Measurements from ENCODE around the gene FOXO6. TPM values are rescaled to one million over a fixed set of nuclear protein-coding genes. Genes with fewer than 3 reads are reported as not detected.
"Not testable (repeated sequence)": the region's sequence is repeated elsewhere in the genome, so short reads cannot be mapped to it uniquely, and the experiment has no call there.

Gene FOXO6
- total RNA-seq, 1 donor from 2014 or later = not detected

GRCh38 chr1:41329662-41330587, 31.3 kb upstream of the FOXO6 start:
- ATAC-seq = no peak

GRCh38 chr1:41330588-41331545, 30.4 kb upstream of the FOXO6 start:
- peak; percentile 25 for ATAC-seq

DNA sequence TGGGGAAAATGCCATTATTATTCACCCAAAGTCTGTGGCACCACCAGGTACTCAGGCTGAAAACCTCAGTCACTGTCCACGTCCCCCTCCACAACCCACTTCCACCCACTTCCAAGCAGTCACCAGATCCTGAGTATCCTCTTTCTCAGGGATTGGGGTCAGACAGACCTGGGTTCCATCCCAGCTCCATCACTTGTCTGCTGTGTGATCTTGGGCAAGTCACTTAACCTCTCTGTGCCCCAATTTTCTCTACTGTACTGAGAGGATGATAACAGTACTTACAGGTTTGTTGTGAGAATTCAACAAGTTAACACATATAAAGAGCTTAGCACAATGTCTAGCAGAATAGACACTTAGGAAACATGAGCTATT, 29.7 kb upstream of the FOXO6 start:
- ATAC-seq = no peak

GRCh38 chr1:41332161-41332560, 29.1 kb upstream of the FOXO6 start:
- not testable (repeated sequence) for ATAC-seq

DNA sequence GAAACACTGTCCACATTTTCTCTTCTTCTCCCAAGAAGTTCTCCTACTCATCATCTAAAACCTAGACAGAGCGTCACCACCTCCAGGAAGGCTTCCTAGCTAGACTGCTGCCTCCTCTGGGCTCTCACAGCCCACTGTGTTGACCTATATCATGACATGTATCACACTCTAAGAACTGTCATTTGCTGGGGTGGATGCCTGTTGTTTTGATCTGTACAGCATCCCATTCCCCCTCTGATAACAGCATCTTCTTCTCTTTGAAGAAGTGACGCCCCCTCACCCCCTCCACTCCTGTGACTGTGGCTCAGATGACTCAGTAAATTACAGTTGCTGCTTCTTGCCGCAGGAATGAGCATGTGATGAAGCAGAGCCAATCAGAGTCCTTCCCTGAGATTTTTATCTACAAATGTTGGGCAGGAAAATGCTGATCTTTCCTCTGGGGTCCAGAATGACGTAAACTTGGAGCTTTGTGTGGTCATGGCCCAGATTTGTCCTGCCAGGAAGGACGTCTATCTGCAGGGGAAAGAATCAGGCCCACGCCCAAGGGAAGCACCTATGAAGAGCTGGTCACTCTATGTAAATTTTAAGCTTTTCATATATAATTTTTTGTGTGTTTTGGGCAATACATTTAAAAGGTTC, 28.0 kb upstream of the FOXO6 start:
- ATAC-seq = no peak

DNA sequence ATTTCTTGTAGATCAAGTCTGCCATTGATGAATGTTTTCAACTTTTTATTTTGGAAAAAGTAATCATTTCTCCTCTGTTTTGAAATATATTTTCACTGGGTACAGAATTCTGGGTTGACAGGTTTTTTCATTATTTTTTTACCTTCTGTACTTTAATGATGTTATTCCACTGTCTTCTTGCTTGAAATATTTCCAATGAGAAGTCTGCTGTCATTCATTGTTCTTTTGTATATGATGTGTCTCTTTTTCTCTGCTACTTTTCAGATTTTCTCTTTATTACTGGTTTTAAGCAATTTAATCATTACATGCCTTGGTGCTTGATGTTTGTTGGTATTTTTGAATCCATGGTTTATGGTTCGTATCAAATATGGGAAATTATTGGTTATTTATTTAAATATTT, 22.4 kb upstream of the FOXO6 start:
- no peak for ATAC-seq

DNA sequence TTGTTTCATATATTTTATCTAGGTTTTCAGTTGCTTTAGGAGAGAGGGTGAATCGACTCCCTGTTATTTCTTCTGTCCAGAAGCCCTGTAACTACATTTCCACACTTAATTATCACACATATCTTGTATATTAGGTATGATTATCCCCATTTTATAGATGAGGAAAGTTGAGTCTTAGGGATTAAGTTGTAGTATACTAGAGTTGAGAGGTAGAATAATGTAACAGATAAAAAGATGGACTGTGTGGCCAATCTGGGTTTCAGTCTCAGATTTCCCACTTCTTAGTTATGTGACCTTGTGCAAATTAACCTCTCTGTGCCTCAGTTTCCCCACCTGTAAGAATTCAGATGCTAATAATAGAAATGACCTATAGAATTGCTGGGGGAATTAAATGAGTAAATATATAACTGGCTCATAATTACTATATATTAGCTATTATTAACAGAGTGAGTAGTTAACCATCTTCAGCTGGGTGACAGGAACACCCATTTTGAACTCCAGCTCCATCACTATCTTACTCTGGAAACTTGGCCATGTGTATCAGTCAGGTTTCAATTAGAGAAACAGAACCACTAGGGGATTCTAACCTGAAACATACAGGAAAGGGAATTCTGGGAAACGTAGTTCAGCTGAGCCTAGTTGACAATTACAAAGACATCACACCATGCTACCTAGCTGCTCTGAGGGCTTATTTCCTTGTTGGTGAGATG, 20.4 kb upstream of the FOXO6 start:
- no peak for ATAC-seq

DNA sequence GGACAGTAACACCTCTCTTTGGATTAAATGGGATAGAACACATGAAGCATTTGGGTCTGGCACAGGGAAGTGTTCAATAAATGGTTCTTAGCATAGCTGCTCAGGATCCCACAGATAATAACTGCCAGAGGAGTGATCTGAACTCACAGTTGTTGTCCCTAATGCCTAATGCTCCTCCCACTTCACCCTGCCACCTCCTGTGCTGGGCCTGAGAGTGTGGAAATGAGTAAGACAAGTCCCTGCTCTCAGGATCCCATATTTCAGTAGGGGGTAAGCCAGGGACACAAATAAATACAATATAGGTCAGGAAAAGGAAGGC, 19.9 kb upstream of the FOXO6 start:
- ATAC-seq = no peak

- ATAC-seq = peak; percentile 92
These were observed 19.3 kb upstream of the FOXO6 start for GRCh38 chr1:41341772-41342562.

GRCh38 chr1:41342774-41343355, 18.4 kb upstream of the FOXO6 start:
- ATAC-seq = peak; percentile 9

- no peak for ATAC-seq
These were observed 17.2 kb upstream of the FOXO6 start for GRCh38 chr1:41343790-41344699.

DNA sequence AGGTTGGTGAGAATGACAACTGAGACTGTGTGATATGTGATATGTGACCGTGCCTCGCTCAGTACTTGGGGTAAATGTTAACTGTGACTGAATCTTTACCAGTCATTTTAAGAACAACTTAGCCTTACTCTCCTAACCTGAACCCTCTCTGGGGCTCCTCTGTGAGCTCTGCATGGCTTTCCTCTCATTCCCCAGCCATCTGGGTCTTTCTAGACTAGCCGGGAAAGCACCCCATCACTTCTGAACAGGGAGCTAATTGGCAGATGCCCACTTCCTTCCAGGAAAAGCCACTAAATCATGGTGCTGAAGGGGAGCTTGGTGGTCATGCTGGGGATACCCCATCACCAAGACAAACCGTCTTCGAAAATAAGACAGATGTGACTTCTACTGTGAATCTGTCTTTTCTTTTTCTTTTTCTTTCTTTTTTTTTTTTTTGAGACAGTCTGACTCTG, 16.5 kb upstream of the FOXO6 start:
- ATAC-seq = no peak

- ATAC-seq = no peak
These were observed 15.7 kb upstream of the FOXO6 start for GRCh38 chr1:41345434-41346075.

GRCh38 chr1:41347276-41347675, 14.0 kb upstream of the FOXO6 start:
- ATAC-seq = peak; percentile 42

DNA sequence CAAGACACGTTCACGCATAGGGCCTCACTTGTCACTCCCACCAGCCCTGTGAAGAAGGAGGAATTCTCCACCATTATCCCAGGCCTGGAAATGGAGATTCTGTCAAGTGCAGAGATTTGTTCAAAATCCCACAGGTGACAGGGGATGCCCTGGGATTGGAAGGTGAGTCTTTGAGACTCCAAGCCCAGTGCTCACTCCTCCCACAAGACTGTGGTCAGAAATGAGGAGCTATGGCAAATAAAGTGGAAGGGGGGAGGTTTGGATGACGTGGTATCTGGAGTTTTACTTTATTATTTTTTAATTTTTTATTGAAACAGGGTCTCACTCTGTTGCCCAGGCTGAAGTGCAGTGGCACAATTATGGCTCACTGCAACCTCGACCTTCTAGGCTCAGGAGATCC, 12.8 kb upstream of the FOXO6 start:
- ATAC-seq = no peak

DNA sequence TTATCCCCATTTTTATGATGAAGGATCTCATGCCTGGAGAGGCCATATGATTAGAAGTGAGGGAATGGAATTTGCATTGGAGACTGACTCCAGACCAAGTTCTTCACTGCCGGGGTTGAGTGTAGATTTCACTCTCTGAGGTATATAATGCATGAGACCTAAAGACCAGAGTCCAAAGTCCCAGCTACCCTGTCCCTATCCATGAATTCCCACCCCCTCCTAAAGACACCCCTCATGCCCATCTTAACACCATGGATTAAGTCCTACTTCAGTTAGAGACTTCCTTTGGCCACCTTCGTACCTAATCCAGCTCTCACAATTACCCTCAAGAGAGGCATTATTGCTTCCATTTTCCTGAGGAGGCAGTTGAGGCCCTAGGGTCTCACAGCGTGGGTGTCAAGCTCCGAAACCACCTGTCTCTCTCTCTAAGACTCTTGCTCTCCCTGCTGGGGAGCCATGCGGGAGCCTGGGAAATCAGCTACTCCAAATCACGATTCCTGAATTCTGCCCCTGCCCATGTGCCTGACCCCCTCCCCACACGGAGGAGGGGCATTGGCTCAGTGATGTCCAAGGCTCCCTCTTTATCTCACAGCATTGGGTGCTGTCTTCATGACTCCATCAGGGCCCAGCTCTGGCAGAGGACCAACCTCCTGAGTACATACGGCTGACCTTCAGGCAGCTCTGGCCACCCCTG, 11.7 kb upstream of the FOXO6 start:
- no peak for ATAC-seq

- ATAC-seq = no peak
These were observed 11.2 kb upstream of the FOXO6 start for GRCh38 chr1:41350055-41350378.

GRCh38 chr1:41351262-41352151, 9.7 kb upstream of the FOXO6 start:
- ATAC-seq = no peak

Measured in esophagus mucosa (tissue), 1 donor.